GM12878 (cell line): ENCODE data around the gene NRG2. TPM values are rescaled to one million over a fixed set of nuclear protein-coding genes. Genes with fewer than 3 reads are reported as not detected.

Source experiments
- EZH2 ChIP-seq: IDR thresholded peaks from 2 replicates; pipeline ENCODE4 v1.6.1; 2012; ENCODE audit warnings: low read depth, mild to moderate bottlenecking, control low read depth, inconsistent platforms, low read length, borderline replicate concordance; ENCODE audit not compliant: control insufficient read depth
- KLF5 ChIP-seq: fragments of 450-650 bp; IDR thresholded peaks from 2 replicates; pipeline ENCODE4 v1.6.1; 2014; ENCODE audit warnings: mild to moderate bottlenecking; ENCODE audit not compliant: partially characterized antibody
- RAD21 ChIP-seq: IDR thresholded peaks from 2 replicates; pipeline ENCODE4 v1.6.1; 2011; ENCODE audit warnings: mild to moderate bottlenecking, low read depth, low read length, moderate library complexity; ENCODE audit not compliant: insufficient read depth
- ZBTB40 ChIP-seq: fragments of 450-650 bp; IDR thresholded peaks from 2 replicates; pipeline ENCODE4 v1.6.1; 2016; ENCODE audit warnings: mild to moderate bottlenecking, moderate library complexity, borderline replicate concordance
- ZSCAN29 ChIP-seq: fragments of 450-650 bp; IDR thresholded peaks from 2 replicates; pipeline ENCODE4 v1.6.1; 2017; ENCODE audit warnings: mild to moderate bottlenecking, moderate library complexity
- polyA plus RNA-seq, 11 experiments: library from polyadenylated mRNA; depleted of rRNA in 4 of 11; unstranded in 6 of 11; stranded (reverse) in 5 of 11; fragments of >200 nt; fragmentation: Nextera tagmentation in 4 of 11; fragmentation: Illumina TruSeq in 1 of 11; extraction: Ambion mirVana in 4 of 11; extraction: Trizol in 1 of 11; gene quantifications; 1 replicate in 1 of 11; 2 replicates in 10 of 11; pipeline versions ENCODE4 v1.2.1 to v1.2.3, GENCODE V29; 2011 to 2016; ENCODE audit warnings: inconsistent platforms in 2 of 11, missing spikeins in 2 of 11, low read depth in 1 of 11
- total RNA-seq, 4 experiments: library from RNA; depleted of rRNA in 3 of 4; stranded (reverse); fragments of >200 nt in 3 of 4; fragmentation: Illumina TruSeq in 1 of 4; extraction: Trizol in 1 of 4; gene quantifications; 2 replicates each; pipeline versions ENCODE4 v1.2.1 to v1.2.3, GENCODE V29; 2013 to 2021
- TF ChIP-seq, protein P1 (sequence below): fragments of 450-650 bp; IDR thresholded peaks from 2 replicates; pipeline ENCODE4 v1.6.1; 2017; ENCODE audit warnings: mild to moderate bottlenecking, moderate library complexity
- TF ChIP-seq, protein P2 (sequence below): fragments of 450-650 bp; IDR thresholded peaks from 2 replicates; pipeline ENCODE4 v1.6.1; 2016; ENCODE audit warnings: mild to moderate bottlenecking

The NRG2 gene
- total and polyA plus RNA-seq, 10 of the 15 experiments (the other 5 are each of a cell fraction or from before 2014, with no cell fraction given): 0.10 to 21.7 (median 9.6) TPM

GRCh38 chr5:140007311-140007710 lies 35.8 kb downstream of the NRG2 start (continued):
- TF ChIP-seq ZBTB40: no peak
- no peak for TF ChIP-seq EZH2
- no peak for TF ChIP-seq RAD21
- TF ChIP-seq, protein P1, sequence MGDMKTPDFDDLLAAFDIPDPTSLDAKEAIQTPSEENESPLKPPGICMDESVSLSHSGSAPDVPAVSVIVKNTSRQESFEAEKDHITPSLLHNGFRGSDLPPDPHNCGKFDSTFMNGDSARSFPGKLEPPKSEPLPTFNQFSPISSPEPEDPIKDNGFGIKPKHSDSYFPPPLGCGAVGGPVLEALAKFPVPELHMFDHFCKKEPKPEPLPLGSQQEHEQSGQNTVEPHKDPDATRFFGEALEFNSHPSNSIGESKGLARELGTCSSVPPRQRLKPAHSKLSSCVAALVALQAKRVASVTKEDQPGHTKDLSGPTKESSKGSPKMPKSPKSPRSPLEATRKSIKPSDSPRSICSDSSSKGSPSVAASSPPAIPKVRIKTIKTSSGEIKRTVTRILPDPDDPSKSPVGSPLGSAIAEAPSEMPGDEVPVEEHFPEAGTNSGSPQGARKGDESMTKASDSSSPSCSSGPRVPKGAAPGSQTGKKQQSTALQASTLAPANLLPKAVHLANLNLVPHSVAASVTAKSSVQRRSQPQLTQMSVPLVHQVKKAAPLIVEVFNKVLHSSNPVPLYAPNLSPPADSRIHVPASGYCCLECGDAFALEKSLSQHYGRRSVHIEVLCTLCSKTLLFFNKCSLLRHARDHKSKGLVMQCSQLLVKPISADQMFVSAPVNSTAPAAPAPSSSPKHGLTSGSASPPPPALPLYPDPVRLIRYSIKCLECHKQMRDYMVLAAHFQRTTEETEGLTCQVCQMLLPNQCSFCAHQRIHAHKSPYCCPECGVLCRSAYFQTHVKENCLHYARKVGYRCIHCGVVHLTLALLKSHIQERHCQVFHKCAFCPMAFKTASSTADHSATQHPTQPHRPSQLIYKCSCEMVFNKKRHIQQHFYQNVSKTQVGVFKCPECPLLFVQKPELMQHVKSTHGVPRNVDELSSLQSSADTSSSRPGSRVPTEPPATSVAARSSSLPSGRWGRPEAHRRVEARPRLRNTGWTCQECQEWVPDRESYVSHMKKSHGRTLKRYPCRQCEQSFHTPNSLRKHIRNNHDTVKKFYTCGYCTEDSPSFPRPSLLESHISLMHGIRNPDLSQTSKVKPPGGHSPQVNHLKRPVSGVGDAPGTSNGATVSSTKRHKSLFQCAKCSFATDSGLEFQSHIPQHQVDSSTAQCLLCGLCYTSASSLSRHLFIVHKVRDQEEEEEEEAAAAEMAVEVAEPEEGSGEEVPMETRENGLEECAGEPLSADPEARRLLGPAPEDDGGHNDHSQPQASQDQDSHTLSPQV: no peak
- no peak for TF ChIP-seq ZSCAN29
- TF ChIP-seq, protein P2, sequence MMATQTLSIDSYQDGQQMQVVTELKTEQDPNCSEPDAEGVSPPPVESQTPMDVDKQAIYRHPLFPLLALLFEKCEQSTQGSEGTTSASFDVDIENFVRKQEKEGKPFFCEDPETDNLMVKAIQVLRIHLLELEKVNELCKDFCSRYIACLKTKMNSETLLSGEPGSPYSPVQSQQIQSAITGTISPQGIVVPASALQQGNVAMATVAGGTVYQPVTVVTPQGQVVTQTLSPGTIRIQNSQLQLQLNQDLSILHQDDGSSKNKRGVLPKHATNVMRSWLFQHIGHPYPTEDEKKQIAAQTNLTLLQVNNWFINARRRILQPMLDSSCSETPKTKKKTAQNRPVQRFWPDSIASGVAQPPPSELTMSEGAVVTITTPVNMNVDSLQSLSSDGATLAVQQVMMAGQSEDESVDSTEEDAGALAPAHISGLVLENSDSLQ: no peak
- no peak for TF ChIP-seq KLF5
